ENCODE results near the gene HSPA2.

The HSPA2 gene

DNA sequence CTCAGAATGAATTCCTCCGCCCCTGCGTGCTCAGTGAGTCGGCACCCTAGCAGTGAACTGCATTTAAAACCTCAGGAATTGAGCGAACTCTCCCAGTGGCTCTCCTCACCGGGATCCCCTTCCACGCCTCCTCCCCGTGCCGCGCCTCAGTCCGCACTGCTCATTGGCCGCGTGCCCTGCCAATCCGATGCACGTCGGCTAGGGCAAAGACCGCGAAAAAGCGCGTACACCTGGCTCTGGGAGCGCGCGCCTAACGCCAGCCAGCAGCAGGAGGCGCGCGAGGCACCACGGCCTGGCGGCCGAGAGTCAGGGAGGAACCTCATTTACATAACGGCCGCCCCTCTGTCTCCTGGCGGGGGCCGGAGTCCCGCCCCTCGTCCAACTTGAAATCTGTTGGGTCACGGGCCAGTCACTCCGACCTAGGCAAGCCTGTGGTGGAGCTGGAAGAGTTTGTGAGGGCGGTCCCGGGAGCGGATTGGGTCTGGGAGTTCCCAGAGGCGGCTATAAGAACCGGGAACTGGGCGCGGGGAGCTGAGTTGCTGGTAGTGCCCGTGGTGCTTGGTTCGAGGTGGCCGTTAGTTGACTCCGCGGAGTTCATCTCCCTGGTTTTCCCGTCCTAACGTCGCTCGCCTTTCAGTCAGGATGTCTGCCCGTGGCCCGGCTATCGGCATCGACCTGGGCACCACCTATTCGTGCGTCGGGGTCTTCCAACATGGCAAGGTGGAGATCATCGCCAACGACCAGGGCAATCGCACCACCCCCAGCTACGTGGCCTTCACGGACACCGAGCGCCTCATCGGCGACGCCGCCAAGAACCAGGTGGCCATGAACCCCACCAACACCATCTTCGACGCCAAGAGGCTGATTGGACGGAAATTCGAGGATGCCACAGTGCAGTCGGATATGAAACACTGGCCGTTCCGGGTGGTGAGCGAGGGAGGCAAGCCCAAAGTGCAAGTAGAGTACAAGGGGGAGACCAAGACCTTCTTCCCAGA is at the start of gene HSPA2:
TSS of gene HSPA2 (plus strand) at position 534 of the 995 bp plus-strand sequence. CDS start at position 643, 109 bp downstream.
- peak; percentile 99 for DNase-seq (ENCODE audit: low read depth)

DNA sequence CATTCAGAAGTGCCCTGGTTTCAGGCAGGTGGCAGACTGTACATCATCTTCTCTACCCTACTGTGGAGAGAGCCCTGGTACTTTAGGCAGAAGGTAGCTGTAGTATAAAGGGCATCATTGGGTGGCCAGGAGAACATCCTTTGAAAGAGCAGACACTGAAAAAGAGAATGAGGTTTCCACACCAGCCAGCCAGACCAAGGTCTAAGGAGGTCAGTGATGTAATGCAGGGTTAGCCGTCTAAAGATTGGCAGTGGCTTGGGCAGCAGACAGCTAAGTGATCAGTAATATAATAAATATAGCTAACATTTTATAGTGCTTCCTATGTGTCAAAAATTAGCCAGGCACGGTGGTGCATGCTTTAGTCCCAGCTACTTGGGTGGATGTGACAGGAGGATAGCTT is 48.9 kb upstream of the HSPA2 start:
- no peak for DNase-seq (ENCODE audit: low read depth)

DNA sequence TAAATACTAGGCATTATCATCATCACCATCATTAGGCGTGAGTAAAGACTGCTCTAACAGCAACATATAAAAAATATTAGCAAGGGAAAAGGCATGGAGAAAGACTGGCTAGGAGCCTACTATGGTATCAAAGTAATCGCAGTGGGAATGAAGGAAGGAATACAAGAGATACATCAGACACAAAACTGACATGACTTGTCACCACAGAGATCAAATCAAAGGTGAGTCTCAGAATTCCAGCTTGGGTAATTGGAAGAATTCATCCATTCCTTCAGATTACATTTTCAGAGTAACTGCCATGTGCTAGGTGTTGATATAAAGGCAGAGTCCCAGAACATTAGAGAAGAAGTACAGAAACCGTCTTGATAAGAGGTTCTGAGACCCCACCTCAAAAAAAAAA is 47.1 kb upstream of the HSPA2 start:
- no peak for DNase-seq (ENCODE audit: low read depth)

DNA sequence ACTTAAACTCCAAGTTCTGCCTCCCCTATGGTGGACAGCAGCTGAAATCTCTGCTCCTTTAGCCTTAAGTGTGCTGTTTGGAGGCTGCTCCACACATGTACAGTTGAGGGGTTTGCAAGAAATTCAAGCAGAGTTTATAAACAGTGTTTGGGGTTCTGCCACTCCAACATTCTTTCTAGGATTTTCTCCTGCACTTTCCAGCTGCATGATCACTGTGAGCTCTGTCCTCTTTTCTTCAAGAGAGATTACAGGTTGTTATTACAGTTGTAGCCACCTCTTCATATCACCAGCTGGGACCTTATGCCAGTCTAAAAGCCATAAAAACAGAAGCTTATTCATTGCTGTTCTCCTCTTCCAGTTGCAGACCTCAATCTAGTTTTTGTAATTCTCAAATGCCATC is 45.3 kb upstream of the HSPA2 start:
- DNase-seq (ENCODE audit: low read depth): no peak

DNA sequence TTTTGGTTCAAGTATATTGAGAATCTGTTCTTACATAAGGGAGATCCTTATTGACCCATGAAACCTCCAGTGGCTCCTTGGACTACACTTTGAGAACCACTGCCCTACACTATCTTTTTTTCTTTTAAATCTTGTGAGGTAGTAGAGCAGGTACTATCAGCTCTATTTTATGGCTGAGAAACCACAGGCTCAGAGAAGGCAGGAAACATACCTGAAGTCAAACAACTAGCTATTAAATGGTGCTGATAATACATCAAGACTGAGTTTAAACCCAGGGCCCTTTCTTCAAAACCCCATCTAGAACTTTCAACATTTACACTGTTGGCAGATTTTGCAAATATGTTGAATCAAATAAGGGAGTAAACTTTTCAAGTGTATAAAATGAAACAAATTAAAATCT is 43.8 kb upstream of the HSPA2 start:
- DNase-seq (ENCODE audit: low read depth): no peak

- no peak for DNase-seq (ENCODE audit: low read depth)
Measured at GRCh38 chr14:64500088-64500487, 40.5 kb upstream of the HSPA2 start.

DNA sequence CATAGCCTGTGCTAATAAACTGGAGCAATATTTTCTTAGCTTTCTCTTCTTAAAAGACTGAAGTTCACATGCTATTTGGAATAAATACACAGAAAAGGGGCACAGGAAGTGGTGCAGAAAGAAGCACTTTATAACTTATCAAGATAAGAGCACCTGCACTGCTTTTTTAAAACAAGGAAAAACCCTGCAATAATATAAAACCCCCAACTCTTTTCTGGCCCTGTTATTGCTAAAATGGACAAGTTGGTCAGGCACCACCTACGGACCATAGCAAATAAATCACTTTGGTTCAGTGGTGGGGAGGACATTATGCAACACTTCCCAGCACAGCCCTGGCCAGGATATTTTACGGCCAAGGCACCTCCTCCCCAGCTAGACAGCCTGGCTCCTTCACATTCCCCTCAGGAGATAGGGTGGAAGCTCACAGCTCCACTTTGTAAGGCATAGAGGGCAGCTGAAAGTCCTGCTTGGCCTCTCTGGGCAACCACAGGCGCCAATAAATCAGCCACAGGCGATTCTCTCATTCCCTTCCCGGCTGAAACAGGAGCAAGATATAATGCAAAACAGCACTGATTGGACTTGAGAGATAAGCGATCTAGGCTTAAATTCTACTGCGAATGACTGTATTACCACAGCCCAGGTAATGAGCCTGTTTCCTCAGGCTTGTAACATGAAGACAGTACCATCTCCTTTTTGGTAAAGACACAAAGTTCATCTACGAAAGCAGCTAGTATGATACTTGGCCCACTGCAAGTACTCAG is 39.0 kb upstream of the HSPA2 start:
- DNase-seq (ENCODE audit: low read depth): peak; percentile 42

DNA sequence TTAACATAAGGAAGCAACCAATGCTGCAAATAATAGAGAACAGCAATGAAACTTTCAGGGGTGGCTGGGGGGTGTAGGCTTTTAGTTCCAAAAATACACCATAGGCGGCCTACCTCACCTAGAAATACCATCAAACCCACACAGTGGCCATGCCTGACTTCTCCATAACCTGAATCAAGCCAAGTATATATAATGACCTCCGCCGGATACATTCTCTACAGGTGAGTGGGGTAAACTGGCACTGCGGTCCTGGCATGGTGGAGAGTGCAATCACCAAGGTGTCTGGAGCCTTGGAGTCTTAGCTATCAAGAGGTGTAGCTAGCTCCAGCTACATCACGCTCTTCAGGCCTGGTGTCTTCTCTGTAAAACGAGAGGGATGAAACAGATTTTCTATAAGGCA is 38.1 kb upstream of the HSPA2 start:
- DNase-seq (ENCODE audit: low read depth): no peak

- no peak for DNase-seq (ENCODE audit: low read depth)
Measured at GRCh38 chr14:64502887-64503433, 37.6 kb upstream of the HSPA2 start.

DNA sequence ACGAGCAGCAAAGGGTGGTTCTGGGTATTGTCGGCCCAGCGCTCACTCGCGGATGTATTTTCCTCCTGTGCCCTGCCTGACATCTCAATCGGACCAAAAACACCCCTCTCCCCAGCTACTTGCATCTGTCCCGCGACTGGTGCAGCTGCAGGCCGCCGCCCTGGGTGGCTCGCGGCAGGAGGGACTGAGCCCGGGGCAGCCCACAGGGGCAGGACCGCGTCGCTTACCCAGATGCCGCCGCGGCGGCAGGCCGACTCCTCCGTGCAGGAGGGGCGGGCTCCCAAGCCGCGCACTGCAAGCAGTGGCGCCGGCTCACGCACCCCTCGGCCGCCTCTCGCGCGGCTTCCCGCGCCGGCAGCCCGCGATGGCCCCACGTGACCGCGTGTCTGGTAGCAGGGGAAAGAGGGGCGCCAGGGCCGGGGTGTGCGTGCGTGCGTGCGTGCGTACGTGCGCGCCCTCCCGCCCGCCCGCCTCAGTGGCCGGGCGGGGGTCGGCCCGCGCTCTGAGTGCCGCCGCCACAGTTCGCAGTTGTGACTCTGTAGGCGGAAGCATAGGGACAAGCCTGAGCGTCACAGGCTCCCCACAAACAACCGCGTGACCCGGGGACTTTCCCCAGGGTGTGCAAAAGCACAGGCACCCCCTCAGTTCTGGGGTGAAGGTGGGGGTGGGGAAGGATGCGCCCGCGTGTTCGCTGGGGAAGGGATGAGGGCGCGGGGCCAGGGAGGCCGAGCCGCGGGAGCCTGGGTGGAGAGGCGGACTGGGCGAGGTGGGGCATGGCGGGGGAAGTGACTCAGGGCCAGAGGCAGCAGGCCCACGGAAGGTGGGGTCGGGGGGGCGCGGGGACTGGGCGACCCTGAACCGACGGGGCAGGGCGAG is 36.9 kb upstream of the HSPA2 start, which contains the start of gene ZBTB25:
TSS of gene ZBTB25 (minus strand) at position 405 of the 876 bp plus-strand sequence. CDS start 13,305 bp downstream, outside the sequence.
- peak; percentile 88 for DNase-seq (ENCODE audit: low read depth)

- DNase-seq (ENCODE audit: low read depth): peak; percentile 81
Measured at GRCh38 chr14:64504310-64504896, 36.1 kb upstream of the HSPA2 start, which contains the start of gene ZBTB1. TSS of gene ZBTB1 (plus strand) at chr14:64504770. CDS start at chr14:64521505, 16,735 bp downstream.

DNA sequence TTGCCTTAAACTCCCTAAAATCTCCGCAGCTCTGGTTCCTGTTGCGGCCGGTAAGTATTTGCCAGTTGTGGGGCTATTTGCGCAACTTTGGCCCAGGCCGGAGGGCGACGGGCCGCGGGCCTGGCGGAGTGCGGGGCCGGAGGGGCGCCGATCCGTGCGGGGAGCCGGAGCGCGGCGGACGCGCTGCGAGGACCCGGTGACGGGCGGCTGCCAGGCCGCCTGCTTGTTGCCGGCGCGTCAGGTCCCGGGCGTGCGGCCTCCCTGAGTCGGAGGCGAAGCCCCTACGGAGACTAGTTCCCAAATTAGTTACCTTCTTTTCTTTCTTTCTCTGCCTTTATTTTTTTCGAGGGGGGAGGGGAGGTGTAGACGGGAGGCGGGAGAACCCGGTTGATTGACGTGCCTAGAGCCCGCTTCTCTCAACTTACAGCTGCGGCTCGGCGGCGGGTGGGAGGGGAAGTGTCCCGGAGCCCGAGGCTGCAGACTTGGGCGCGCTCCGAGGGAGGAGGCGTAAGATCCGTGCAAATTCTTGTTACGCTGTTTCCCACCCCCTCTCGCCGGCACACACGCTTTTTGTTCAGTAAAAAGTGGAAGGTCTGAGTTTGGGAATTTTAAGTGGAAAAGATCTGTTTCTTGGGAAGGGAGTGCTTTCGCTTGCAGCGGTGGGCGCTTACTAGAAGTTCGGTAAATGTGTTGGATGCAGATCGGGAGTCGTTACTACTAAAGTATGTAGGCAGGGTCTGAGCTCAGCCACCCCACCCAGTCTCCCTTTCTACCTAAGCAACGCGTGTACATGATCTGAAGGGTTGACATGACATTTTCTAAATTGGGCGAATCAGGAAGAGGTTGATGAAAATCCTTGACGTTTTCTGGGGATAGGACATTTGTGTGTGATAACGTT is 35.4 kb upstream of the HSPA2 start:
- DNase-seq (ENCODE audit: low read depth): peak; percentile 81

DNA sequence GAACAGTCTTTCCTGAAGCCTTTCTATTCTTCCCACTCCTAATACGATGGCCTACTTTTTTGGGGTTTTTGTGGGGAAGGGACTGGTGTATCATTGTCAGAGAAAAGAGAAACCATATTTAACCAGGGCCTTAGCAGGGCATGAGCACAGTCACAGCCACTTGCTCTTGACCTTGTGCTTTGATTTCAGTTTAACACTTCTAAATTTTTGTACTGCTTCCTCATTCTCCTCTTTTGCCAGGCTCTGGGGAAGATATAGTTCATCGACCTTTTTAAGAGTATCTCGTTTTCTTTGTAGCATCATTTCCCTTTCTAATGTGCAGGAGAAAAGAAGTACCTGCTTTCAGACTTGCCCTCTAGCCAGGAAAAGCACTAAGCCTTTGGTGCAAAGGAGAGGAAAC is 33.8 kb upstream of the HSPA2 start:
- DNase-seq (ENCODE audit: low read depth): no peak

DNA sequence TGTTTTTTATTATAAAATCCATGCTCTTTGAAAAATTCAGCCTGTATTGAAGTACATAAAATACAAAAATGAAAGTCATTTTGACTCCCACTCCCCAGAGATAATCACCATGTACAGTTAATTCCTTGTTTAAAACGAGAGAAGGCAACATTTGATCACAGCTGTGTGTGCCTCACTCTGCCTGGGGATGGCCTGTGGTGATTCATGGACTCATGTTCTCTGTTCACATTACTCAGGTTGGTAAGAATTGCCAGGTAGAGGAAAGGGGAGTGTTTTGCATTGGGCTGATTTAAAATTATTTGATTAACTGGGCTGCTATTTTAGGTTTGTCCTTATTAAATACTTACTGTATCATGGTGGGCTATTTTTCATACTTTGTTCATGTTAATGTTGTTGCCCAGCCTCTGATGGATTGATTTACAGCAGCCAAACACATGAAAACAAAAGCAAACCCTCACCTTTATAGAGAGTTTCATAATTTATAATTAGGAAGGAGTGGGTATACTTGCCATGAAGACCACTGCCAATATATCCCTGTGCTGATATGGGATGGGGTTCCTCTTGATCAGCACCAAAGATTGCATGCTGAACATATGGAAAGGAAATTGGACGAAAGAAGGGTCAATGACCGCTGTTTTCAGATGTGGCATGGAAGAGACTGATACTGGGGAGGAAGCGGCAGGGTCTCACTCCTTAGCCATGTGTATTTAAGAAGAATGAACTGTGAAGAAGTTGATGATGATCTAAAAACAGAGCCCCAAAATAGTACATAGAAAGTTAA is 33.0 kb upstream of the HSPA2 start:
- DNase-seq (ENCODE audit: low read depth): no peak

GRCh38 chr14:64508215-64508776 is 32.2 kb upstream of the HSPA2 start:
- no peak for DNase-seq (ENCODE audit: low read depth)

GRCh38 chr14:64509036-64509435 is 31.5 kb upstream of the HSPA2 start:
- DNase-seq (ENCODE audit: low read depth): no peak

- peak; percentile 49 for DNase-seq (ENCODE audit: low read depth)
Measured at GRCh38 chr14:64510825-64511671, 29.5 kb upstream of the HSPA2 start.

- DNase-seq (ENCODE audit: low read depth): no peak
Measured at GRCh38 chr14:64513271-64513670, 27.3 kb upstream of the HSPA2 start.

Data from fibroblast of the conjunctiva (primary cell).